Activated CD4-positive, alpha-beta T cell treated with anti-CD3 and anti-CD28 coated beads, Interleukin-2, amount 10 ng/mL, durations not matched to agents 24 days and 14 days (primary cell): ENCODE data around the gene CDK7. TPM values are rescaled to one million over a fixed set of nuclear protein-coding genes. Genes with fewer than 3 reads are reported as not detected.
"Not testable (repeated sequence)": the region's sequence is repeated elsewhere in the genome, so short reads cannot be mapped to it uniquely, and the experiment has no call there.

Source experiments
- DNase-seq: peaks from one replicate; pipeline ENCODE4 v3.0.0; 2022
- H3K27ac Mint-ChIP-seq: one replicate; pipeline ENCODE4 v1.8.0; 2022; ENCODE audit warnings: mild to moderate bottlenecking, mixed read lengths
- H3K27me3 Mint-ChIP-seq: one replicate; pipeline ENCODE4 v1.8.0; 2022; ENCODE audit warnings: mixed read lengths
- H3K36me3 Mint-ChIP-seq: one replicate; pipeline ENCODE4 v1.8.0; 2022; ENCODE audit warnings: low read depth, mild to moderate bottlenecking, mixed read lengths
- H3K4me1 Mint-ChIP-seq: one replicate; pipeline ENCODE4 v1.8.0; 2021; ENCODE audit warnings: mixed read lengths
- H3K4me3 Mint-ChIP-seq: one replicate; pipeline ENCODE4 v1.8.0; 2022; ENCODE audit warnings: mild to moderate bottlenecking, moderate library complexity, mixed read lengths
- H3K9me3 Mint-ChIP-seq: one replicate; pipeline ENCODE4 v1.8.0; 2021; ENCODE audit warnings: mixed read lengths
- intact Hi-C: fragments of 100-400 bp; cut with micrococcal nuclease; formaldehyde crosslinking; loops from one replicate; pipeline ENCODE4 v1.15.1; 2023
- total RNA-seq: library from RNA; stranded (reverse); gene quantifications from 2 replicates; pipeline ENCODE4 v1.2.3, GENCODE V29; 2022

Gene CDK7
- total RNA-seq, 1 donor from 2014 or later = 45.6 TPM

- intact Hi-C loops = no loop called here
- H3K4me3 Mint-ChIP-seq = no peak overlapping the region
- H3K4me1 Mint-ChIP-seq = peaks cover 2% of the 10 kb centered on the region
- peaks cover 15% of the 10 kb centered on the region for H3K36me3 Mint-ChIP-seq
- no peaks in the 10 kb centered on the region for H3K9me3 Mint-ChIP-seq
- no peaks in the 10 kb centered on the region for H3K27me3 Mint-ChIP-seq
- peak overlapping the region; percentile 20 for H3K27ac Mint-ChIP-seq
- no peak for DNase-seq
Observed at GRCh38 chr5:69252437-69252836, 17.8 kb downstream of the CDK7 start.

GRCh38 chr5:69255940-69256339 is 21.3 kb downstream of the CDK7 start:
- H3K9me3 Mint-ChIP-seq, DNase-seq, H3K4me1 Mint-ChIP-seq, H3K27me3 Mint-ChIP-seq, intact Hi-C loops, H3K27ac Mint-ChIP-seq, H3K4me3 Mint-ChIP-seq: not testable (repeated sequence)
- H3K36me3 Mint-ChIP-seq = peaks cover 22% of the 10 kb centered on the region

GRCh38 chr5:69257577-69257976 is 22.9 kb downstream of the CDK7 start:
- no peaks in the 10 kb centered on the region for H3K27me3 Mint-ChIP-seq
- no peak overlapping the region for H3K4me3 Mint-ChIP-seq
- H3K4me1 Mint-ChIP-seq = no peaks in the 10 kb centered on the region
- no peak for DNase-seq
- no peaks in the 10 kb centered on the region for H3K9me3 Mint-ChIP-seq
- no peak overlapping the region for H3K27ac Mint-ChIP-seq
- intact Hi-C loops = no loop called here
- H3K36me3 Mint-ChIP-seq = peaks cover 31% of the 10 kb centered on the region

GRCh38 chr5:69261034-69261433 is 26.3 kb downstream of the CDK7 start:
- peaks cover 41% of the 10 kb centered on the region for H3K36me3 Mint-ChIP-seq
- no peak overlapping the region for H3K27ac Mint-ChIP-seq
- no peak overlapping the region for H3K4me3 Mint-ChIP-seq

GRCh38 chr5:69265931-69266330 is 31.2 kb downstream of the CDK7 start:
- intact Hi-C loops = no loop called here
- H3K36me3 Mint-ChIP-seq = peaks cover 45% of the 10 kb centered on the region

More at GRCh38 chr5:69261034-69261433, 26.3 kb downstream of the CDK7 start:
- intact Hi-C loops = no loop called here
- DNase-seq = no peak
- H3K4me1 Mint-ChIP-seq = no peaks in the 10 kb centered on the region
- no peaks in the 10 kb centered on the region for H3K9me3 Mint-ChIP-seq
- no peaks in the 10 kb centered on the region for H3K27me3 Mint-ChIP-seq

GRCh38 chr5:69268899-69269298 is 34.2 kb downstream of the CDK7 start:
- no peak for DNase-seq
- Mint-ChIP-seq H3K27me3 (no peaks in the 10 kb centered on the region), H3K36me3 (peaks cover 42% of the 10 kb centered on the region), H3K4me1 (peaks cover 6% of the 10 kb centered on the region), H3K9me3 (no peaks in the 10 kb centered on the region), H3K27ac (no peak overlapping the region), H3K4me3 (no peak overlapping the region)
- intact Hi-C loops = no loop called here

More at GRCh38 chr5:69265931-69266330, 31.2 kb downstream of the CDK7 start:
- H3K9me3 Mint-ChIP-seq = no peaks in the 10 kb centered on the region
- no peak for DNase-seq
- H3K4me1 Mint-ChIP-seq = no peaks in the 10 kb centered on the region
- H3K4me3 Mint-ChIP-seq = no peak overlapping the region
- no peaks in the 10 kb centered on the region for H3K27me3 Mint-ChIP-seq
- H3K27ac Mint-ChIP-seq = no peak overlapping the region

GRCh38 chr5:69270840-69271239 is 36.2 kb downstream of the CDK7 start:
- H3K27me3 Mint-ChIP-seq = no peaks in the 10 kb centered on the region
- H3K4me1 Mint-ChIP-seq = peaks cover 6% of the 10 kb centered on the region
- no peak overlapping the region for H3K27ac Mint-ChIP-seq
- no peak for DNase-seq
- intact Hi-C loops = no loop called here
- peaks cover 41% of the 10 kb centered on the region for H3K36me3 Mint-ChIP-seq
- no peak overlapping the region for H3K4me3 Mint-ChIP-seq
- H3K9me3 Mint-ChIP-seq = no peaks in the 10 kb centered on the region

GRCh38 chr5:69271376-69271775 is 36.7 kb downstream of the CDK7 start:
- intact Hi-C loops = no loop called here
- DNase-seq = no peak
- H3K27ac Mint-ChIP-seq = no peak overlapping the region

GRCh38 chr5:69275563-69275962 is 40.9 kb downstream of the CDK7 start:
- Mint-ChIP-seq H3K36me3 (peaks cover 44% of the 10 kb centered on the region), H3K27me3 (no peaks in the 10 kb centered on the region), H3K9me3 (no peaks in the 10 kb centered on the region), H3K4me3 (no peak overlapping the region), H3K27ac (no peak overlapping the region), H3K4me1 (peaks cover 6% of the 10 kb centered on the region)
- intact Hi-C loops = no loop called here
- no peak for DNase-seq

More at GRCh38 chr5:69271376-69271775, 36.7 kb downstream of the CDK7 start:
- Mint-ChIP-seq H3K4me3 (no peak overlapping the region), H3K4me1 (peaks cover 6% of the 10 kb centered on the region), H3K9me3 (no peaks in the 10 kb centered on the region), H3K27me3 (no peaks in the 10 kb centered on the region), H3K36me3 (peaks cover 41% of the 10 kb centered on the region)

- Mint-ChIP-seq H3K36me3 (peaks cover 47% of the 10 kb centered on the region), H3K27me3 (no peaks in the 10 kb centered on the region), H3K4me1 (peaks cover 6% of the 10 kb centered on the region), H3K4me3 (no peak overlapping the region), H3K27ac (no peak overlapping the region), H3K9me3 (no peaks in the 10 kb centered on the region)
- intact Hi-C loops = no loop called here
- DNase-seq = no peak
Observed at GRCh38 chr5:69276422-69277174, 41.9 kb downstream of the CDK7 start.

GRCh38 chr5:69279517-69279916 is 44.8 kb downstream of the CDK7 start:
- DNase-seq = no peak
- H3K36me3 Mint-ChIP-seq = peaks cover 39% of the 10 kb centered on the region
- H3K27me3 Mint-ChIP-seq = no peaks in the 10 kb centered on the region
- no peak overlapping the region for H3K4me3 Mint-ChIP-seq
- intact Hi-C loops = no loop called here
- no peaks in the 10 kb centered on the region for H3K4me1 Mint-ChIP-seq
- H3K27ac Mint-ChIP-seq = no peak overlapping the region
- no peaks in the 10 kb centered on the region for H3K9me3 Mint-ChIP-seq

- H3K4me1 Mint-ChIP-seq = no peaks in the 10 kb centered on the region
- peaks cover 46% of the 10 kb centered on the region for H3K36me3 Mint-ChIP-seq
- no peak overlapping the region for H3K27ac Mint-ChIP-seq
- H3K27me3 Mint-ChIP-seq = no peaks in the 10 kb centered on the region
- no peaks in the 10 kb centered on the region for H3K9me3 Mint-ChIP-seq
- no peak overlapping the region for H3K4me3 Mint-ChIP-seq
- intact Hi-C loops = no loop called here
- DNase-seq = no peak
Observed at GRCh38 chr5:69281114-69281513, 46.4 kb downstream of the CDK7 start.

GRCh38 chr5:69284203-69284602 is 49.5 kb downstream of the CDK7 start:
- Mint-ChIP-seq H3K4me3 (no peak overlapping the region), H3K27ac (no peak overlapping the region), H3K36me3 (peaks cover 33% of the 10 kb centered on the region), H3K27me3 (no peaks in the 10 kb centered on the region), H3K4me1 (peaks cover 2% of the 10 kb centered on the region), H3K9me3 (no peaks in the 10 kb centered on the region)
- intact Hi-C loops = no loop called here
- no peak for DNase-seq

GRCh38 chr5:69285448-69286116 is 50.9 kb downstream of the CDK7 start:
- no peaks in the 10 kb centered on the region for H3K27me3 Mint-ChIP-seq
- no peak overlapping the region for H3K27ac Mint-ChIP-seq
- no peak overlapping the region for H3K4me3 Mint-ChIP-seq
- no peaks in the 10 kb centered on the region for H3K9me3 Mint-ChIP-seq
- intact Hi-C loops = no loop called here
- peaks cover 23% of the 10 kb centered on the region for H3K36me3 Mint-ChIP-seq
- peaks cover 2% of the 10 kb centered on the region for H3K4me1 Mint-ChIP-seq
- no peak for DNase-seq
